DND-41 (cell line): ENCODE data around the gene OR13F1.

Experiments
- EZH2 ChIP-seq: IDR thresholded peaks from 3 replicates; pipeline ENCODE4 v1.6.1; 2012; ENCODE audit warnings: borderline replicate concordance, low read depth, mild to moderate bottlenecking, moderate library complexity, low read length, inconsistent platforms; ENCODE audit not compliant: severe bottlenecking
- TF ChIP-seq, protein P1 (sequence below): IDR thresholded peaks from 2 replicates; pipeline ENCODE4 v1.5.1; 2012; ENCODE audit warnings: borderline replicate concordance, low read length, moderate library complexity, mild to moderate bottlenecking; ENCODE audit not compliant: poor library complexity, severe bottlenecking; ENCODE audit errors: extremely low read depth

DNA sequence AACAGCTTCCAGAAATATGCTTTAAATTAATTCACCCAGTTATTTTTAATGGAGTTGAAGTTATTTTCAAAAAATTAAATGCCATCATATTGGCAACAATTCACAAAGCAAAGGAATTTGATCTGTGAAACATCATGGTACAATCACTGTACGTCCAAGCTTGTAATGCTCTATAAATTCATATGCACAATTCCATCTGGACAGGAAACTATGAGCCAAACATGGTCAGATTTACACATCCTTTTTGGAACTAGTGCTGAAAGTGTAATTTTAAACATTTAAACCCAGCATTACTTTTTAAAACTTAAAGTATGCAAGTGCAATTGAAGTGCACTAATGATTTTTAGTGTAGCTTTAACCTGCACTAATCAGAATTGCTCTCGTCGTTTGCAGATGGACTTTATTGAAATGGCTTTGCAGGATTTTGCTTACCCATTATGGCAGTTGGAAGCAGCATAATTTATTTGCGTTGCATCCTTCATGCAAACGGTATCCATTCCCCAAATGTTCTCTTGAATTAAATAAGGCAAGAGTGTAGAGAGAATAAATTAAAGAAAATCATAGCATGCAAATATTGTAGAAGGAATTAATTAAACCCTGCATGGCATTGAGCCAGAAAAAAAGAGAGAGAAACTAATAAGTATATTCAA, 21.0 kb upstream of the OR13F1 start:
- TF ChIP-seq, protein P1, sequence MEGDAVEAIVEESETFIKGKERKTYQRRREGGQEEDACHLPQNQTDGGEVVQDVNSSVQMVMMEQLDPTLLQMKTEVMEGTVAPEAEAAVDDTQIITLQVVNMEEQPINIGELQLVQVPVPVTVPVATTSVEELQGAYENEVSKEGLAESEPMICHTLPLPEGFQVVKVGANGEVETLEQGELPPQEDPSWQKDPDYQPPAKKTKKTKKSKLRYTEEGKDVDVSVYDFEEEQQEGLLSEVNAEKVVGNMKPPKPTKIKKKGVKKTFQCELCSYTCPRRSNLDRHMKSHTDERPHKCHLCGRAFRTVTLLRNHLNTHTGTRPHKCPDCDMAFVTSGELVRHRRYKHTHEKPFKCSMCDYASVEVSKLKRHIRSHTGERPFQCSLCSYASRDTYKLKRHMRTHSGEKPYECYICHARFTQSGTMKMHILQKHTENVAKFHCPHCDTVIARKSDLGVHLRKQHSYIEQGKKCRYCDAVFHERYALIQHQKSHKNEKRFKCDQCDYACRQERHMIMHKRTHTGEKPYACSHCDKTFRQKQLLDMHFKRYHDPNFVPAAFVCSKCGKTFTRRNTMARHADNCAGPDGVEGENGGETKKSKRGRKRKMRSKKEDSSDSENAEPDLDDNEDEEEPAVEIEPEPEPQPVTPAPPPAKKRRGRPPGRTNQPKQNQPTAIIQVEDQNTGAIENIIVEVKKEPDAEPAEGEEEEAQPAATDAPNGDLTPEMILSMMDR, result no peak
- TF ChIP-seq EZH2, result no peak
